GM10847 (cell line): ENCODE results near the gene PLEKHB1.

Experiments
- POLR2A ChIP-seq: IDR thresholded peaks from 2 replicates; pipeline ENCODE4 v1.6.1; 2011; ENCODE audit not compliant: insufficient read length; ENCODE audit errors: extremely low read depth

Gene PLEKHB1

DNA sequence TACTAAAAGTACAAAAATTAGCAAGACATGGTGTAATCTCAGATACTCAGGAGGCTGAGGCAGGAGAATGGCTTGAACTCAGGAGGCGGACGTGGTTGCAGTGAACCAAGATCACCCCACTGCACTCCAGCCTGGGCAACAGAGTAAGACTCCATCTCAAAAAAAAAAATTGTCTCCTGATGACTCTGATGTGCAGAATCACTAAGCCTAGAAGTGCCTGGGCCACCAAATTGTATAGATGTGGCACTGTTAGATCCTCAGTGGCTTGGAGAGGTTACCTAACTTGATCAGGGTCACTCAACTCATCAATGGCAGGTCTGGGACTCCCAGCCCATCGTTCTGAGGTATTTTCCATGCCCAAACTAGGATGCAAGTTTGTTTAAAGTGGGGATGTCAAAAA, 10.6 kb downstream of the PLEKHB1 start:
- TF ChIP-seq POLR2A: no peak

DNA sequence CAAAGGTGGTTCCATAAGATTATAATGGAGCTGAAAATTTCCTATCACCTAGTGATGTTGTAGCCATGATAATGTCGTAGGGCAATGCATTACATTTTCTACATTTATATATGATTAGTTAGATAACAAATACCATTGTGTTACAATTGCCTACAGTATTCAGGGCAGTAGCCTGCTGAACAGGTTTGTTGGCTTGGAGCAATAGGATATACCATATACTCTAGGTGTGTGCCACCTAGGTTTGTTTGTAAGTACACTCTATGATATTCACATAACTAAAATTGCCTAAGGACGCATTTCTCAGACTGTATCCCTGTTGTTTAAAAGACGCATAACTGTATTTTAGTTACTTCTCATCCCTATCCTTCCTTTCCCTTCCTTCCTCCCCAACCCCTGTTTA, 13.6 kb downstream of the PLEKHB1 start:
- TF ChIP-seq POLR2A: no peak

DNA sequence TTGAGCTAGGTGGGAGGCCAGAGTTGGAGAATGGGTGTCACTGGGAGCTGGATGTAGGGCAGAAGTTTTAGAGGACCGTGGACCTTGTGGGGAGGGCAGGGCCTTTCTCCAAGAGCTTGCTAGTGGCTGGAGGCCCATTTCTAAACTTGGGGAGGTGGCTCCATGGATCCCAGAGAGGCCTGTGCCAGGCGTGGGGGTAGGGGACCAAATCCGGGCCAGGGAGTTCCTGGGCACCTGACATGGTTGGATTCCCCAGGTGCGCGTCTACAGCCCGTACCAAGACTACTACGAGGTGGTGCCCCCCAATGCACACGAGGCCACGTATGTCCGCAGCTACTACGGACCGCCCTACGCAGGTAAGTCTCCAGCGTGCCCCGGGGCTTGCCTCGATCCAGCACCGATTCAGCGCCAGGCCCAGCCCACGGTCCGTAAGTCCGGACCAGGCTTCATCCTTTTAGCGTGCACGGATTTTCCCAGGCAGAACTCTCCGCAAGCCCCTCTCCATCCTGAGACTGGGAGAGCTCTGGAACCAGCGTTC, 14.2 kb downstream of the PLEKHB1 start:
- TF ChIP-seq POLR2A: no peak

DNA sequence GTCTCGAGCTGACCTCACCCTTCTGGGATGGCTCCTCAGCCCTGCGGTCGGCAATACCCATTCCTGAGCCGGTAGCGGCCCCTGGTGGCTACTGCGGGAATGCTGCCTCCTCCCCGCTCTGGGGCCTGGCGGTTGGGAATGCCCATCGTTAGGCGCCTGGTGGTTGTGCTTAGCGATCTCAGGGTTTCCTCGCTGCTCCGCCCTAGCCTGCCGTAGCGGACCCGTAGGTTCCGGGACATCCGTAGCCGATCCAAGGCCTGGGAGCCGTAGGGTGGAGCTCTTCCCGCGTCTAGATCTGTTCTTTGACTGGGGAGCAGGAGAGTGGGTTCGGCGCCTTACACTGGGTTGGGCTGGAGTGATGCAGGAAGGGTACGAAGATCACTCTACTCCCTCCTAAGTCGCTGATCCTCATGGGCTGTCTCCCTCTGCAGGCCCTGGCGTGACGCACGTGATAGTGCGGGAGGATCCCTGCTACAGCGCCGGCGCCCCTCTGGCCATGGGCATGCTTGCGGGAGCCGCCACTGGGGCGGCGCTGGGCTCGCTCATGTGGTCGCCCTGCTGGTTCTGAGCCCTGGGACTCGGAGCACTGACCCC, 14.8 kb downstream of the PLEKHB1 start:
- TF ChIP-seq POLR2A: no peak

DNA sequence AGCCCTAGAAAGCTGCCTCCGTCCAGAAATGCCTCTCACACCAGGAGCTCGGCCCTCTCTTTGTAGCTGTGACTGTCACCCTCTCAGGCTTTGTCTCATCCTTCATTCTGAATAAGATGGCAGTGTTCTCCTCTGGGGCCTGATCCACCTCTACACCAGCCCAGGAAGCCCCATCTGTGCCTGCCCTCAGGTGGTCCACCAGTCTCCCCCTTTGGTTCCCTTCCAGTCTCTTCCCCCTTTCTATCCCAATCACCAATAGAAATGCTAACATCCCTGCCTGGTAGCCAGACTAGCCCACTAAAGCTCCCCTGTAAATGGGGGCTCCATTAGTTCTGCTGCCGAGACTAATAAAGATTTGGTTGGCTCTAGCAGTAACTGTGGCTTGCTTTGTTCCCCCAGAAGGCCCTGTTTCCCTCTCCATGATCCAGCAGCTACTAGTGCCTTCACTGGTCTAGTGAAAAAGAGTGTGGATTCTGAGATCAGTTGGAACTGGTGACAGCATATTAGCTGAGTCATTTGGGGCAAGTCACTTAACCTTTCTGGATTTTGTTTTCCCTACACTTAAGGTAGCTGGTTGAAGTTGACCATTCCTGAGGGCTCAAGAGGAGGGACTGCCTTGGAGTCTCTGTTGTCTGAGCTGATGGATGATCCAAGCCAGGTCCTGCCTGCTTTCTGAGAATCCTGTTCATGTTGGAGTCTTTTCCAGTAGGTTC, 16.2 kb downstream of the PLEKHB1 start:
- TF ChIP-seq POLR2A: no peak

DNA sequence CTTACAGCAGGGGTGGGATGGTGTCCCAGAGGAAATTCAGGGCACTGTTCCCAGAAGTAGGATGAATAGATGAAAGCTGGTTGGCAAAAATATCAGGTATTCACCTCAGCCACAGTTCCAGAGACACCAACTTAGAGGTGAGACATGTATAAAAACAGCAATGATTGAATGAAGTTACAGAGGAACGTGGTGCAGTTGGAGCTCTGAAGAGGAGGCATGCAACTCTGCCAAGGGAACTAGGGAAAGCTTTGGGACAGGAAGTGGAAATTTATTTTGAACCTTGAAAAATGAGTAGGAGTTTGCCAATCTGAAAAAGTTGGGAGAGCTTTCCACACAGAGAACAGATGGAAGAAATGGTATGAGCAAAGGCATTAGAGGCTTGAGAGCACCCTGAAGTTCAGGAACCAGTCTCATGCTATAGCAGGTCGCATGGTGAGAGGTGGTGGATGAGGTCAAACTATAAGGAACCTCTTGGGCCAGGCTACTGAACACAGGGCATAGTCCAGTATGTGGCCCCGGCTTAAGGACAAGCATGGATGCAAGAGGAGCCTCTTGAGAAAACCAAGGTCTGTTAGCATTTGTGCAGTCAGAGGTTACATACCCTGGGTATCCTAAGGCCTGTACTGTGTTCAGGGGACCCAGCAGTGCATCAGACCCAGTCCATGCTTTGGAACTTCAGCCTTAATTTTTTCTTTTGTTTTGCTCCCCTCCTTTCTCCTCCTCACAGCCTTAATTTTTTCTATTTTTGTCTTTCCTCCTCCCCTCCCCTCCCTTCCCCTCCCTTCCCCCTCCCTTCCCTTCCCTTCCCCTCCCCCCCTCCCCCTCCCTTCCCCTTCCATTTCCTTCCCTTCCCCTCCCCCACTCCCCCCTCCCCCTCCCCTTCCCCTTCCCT, 17.5 kb downstream of the PLEKHB1 start:
- TF ChIP-seq POLR2A: no peak

DNA sequence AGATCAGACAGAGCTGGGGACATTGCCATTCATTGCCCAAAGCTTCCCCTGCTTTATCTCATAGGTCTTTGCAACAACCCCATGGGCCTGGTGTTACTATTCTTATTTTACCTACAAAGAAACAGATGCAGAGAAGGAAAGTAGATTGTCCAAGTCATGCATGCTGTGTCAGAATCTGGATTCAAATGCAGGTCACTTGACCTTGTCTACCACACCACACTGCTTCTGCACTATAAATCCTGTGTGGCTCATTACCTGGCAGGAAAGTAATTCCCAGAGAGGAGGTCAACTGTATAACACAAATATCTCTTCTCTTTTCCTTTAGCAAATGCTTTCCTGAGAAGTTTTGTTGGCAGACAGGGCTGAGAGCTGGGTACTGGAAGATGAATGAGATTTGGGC, 18.5 kb downstream of the PLEKHB1 start:
- no peak for TF ChIP-seq POLR2A

DNA sequence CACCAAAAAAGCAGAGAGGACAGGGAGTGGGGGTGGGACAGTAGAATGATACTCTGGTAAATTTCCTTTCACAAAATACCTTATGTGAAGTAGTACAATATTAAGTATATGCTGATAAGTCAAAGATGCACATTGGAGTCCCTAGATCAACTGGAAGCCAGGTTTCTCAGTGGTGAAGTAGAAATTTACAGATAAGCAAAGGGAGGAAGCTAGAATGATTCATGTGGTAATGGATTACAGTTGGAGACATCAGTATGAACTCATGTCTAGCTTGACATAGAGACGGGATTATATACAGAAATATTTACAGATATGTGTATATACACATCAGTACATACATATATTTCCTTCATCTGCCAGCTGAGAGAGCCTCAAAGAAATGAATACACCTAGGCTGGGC, 21.5 kb downstream of the PLEKHB1 start:
- TF ChIP-seq POLR2A: no peak

DNA sequence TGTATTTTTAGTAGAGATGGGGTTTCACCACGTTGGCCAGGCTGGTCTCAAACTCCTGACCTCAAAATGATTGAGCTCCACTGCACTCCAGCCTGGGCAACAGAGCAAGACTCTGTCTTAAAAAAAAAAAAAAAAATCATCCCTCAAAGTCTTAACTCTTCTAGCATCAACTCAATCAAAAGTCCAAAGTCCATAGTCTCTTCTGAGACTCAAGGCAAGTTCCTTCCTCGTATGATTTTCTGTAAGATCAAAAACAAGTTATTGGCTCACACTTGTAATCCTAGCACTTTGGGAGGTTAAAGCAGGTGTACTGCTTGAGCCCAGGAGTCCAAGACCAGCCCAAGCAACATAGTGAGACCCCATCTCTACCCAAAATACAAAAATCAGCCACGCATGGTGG, 24.4 kb downstream of the PLEKHB1 start:
- no peak for TF ChIP-seq POLR2A

DNA sequence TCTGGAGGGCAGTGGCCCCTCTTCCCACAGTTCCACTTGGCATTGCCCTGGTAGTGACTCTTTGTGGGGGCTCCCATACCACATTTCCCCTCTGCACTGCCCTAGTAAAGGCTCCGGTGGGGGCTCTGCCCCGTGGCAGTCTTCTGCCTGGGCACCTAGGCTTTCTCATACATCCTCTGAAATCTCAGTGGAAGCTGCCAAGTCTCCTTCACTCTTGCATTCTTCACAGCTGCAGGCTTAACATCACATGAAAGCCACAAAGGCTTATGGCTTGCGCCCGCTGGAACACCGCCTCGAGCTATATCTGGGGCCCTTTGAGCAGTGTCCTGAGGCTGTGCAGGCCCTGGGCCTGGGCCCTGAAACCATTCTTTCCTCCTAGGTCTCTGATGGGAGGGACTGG, 25.3 kb downstream of the PLEKHB1 start:
- no peak for TF ChIP-seq POLR2A

DNA sequence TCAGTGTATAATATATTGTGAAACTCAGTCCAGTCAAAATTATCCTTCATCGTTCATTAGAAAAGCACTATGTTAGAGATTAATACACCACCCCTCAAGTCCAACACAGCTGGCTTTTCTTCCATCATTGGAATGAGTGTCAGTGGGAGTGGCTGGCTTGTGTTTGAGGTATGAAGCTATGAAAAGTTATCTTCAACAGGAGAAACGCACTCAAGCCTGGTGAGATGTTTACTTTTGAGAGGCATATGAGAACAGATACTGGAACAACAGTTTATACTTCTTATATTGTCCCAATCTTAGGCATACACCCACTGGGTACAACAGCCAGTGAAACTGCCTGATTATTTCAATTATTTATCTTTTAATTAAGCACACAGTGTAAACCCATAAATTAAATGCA, 34.3 kb downstream of the PLEKHB1 start:
- TF ChIP-seq POLR2A: no peak

DNA sequence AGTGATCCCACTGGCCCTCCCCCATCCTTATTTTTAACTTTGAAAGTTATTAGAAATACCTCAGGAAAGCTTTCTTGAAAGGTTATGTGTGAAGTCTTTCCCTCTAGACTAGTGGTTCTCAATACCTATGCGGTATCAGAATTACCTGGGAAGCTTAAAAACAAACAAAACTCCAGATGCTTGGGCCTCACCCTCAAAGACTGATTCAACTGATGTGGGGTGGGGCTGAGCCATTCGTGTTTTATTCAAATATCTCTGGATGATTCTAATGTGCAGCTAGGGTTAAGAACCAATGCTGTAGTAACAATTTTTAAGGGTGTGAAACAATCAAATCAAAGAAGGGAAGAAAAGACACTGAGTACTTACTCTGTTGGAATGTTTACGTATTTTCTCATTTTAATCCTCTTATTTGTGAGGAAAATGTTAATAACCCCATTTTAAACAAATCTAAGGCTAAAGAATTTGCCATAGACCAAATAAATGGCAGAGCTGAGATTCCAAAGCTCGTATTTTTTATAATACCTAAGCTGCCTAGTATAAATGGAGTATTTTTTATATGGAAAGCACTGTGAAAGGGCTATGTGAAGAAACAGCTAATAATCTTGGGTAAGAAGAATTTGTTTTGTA, 47.6 kb downstream of the PLEKHB1 start:
- TF ChIP-seq POLR2A: no peak

DNA sequence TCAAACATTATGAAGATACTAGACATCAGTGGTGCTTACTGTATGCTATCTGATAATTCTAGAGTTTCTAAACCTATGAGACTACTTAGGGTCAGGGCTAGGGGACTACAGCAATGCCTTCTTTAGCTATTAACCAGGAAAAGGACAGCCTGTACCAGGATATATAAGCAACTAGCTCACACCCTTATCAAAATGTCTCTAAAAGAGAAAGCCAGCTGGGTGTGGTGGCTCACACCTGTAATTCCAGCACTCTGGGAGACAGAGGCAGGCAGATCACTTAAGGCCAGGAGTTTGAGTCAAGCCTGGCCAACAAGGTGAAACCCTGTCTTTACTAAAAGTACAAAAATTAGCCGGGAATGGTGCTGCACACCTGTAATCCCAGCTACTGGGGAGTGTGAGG, 58.7 kb downstream of the PLEKHB1 start:
- no peak for TF ChIP-seq POLR2A

DNA sequence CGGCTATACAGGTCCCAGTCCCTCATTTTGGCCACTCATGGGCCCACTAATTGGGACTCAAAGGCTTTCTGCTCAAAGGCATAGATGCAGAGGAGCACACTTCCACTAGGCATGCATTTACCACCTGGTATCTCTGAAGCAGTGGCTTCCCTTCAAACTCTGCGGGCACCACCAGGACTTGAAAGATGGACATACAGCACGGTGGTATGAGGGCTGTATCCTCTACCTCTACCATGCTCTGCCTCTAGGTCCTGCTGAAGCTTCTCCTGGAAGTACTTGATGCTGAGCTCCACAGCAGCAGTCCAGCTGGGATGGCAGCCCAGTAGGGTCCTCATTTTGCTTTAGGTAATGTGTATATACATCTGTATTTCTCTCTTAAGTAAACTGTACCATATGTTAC, 64.6 kb downstream of the PLEKHB1 start:
- TF ChIP-seq POLR2A: no peak
